ENCODE data around the gene DCAF12. TPM values are rescaled to one million over a fixed set of nuclear protein-coding genes. Genes with fewer than 3 reads are reported as not detected.

DCAF12 gene
- total RNA-seq, 1 experiment from 2014 or later: 27.0 TPM

DNA sequence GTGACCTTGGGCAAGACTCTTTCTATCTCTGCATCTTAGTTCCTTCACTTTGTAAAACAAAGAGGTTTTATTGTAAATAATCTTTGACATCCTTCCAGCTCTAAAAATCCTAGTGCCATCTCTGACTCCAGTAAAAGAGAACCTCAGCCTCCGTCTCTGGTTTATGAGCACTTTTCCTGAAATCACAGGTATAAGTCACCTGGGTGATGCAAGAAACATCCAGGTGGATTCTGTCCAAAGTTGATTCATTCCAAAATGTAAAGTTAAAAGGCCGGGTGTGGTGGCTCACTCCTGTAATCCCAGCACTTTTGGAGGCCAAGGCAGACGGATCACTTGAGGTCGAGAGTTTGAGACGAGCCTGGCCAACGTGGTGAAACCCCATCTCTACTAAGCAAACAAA lies 56.7 kb downstream of the DCAF12 start:
- Mint-ChIP-seq H3K9me3 (peaks cover 4% of the 10 kb centered on the region), H3K4me3 (no peak overlapping the region), H3K4me1 (peaks cover 25% of the 10 kb centered on the region), H3K36me3 (no peaks in the 10 kb centered on the region), H3K27ac (no peak overlapping the region), H3K27me3 (ENCODE audit: low read depth) (no peaks in the 10 kb centered on the region)
- DNase-seq (ENCODE audit: low spot score): no peak
- TF ChIP-seq, protein P1, sequence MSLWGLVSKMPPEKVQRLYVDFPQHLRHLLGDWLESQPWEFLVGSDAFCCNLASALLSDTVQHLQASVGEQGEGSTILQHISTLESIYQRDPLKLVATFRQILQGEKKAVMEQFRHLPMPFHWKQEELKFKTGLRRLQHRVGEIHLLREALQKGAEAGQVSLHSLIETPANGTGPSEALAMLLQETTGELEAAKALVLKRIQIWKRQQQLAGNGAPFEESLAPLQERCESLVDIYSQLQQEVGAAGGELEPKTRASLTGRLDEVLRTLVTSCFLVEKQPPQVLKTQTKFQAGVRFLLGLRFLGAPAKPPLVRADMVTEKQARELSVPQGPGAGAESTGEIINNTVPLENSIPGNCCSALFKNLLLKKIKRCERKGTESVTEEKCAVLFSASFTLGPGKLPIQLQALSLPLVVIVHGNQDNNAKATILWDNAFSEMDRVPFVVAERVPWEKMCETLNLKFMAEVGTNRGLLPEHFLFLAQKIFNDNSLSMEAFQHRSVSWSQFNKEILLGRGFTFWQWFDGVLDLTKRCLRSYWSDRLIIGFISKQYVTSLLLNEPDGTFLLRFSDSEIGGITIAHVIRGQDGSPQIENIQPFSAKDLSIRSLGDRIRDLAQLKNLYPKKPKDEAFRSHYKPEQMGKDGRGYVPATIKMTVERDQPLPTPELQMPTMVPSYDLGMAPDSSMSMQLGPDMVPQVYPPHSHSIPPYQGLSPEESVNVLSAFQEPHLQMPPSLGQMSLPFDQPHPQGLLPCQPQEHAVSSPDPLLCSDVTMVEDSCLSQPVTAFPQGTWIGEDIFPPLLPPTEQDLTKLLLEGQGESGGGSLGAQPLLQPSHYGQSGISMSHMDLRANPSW (CRISPR knock-in tag; conservative IDR thresholded peaks at IDR 0.05; ENCODE audit: low read depth): no peak
- TF ChIP-seq NFYB (CRISPR knock-in tag; conservative IDR thresholded peaks at IDR 0.05; ENCODE audit: low read depth) (no peak), MYBL2 (CRISPR knock-in tag; IDR thresholded peaks at IDR 0.05) (no peak), FOXK1 (CRISPR knock-in tag; IDR thresholded peaks at IDR 0.05) (no peak), CBFB (CRISPR knock-in tag; IDR thresholded peaks at IDR 0.05; ENCODE audit: low read depth) (no peak), OVOL2 (CRISPR knock-in tag; IDR thresholded peaks at IDR 0.05; ENCODE audit: borderline replicate concordance) (no peak), TEAD1 (CRISPR knock-in tag; IDR thresholded peaks at IDR 0.05) (no peak), NFATC4 (CRISPR knock-in tag; IDR thresholded peaks at IDR 0.05) (no peak), ZNF232 (CRISPR knock-in tag; IDR thresholded peaks at IDR 0.05) (no peak), ZNF423 (CRISPR knock-in tag; IDR thresholded peaks at IDR 0.05) (no peak), MXD4 (CRISPR knock-in tag; IDR thresholded peaks at IDR 0.05; ENCODE audit: borderline replicate concordance) (no peak)
- TF ChIP-seq, protein P2, sequence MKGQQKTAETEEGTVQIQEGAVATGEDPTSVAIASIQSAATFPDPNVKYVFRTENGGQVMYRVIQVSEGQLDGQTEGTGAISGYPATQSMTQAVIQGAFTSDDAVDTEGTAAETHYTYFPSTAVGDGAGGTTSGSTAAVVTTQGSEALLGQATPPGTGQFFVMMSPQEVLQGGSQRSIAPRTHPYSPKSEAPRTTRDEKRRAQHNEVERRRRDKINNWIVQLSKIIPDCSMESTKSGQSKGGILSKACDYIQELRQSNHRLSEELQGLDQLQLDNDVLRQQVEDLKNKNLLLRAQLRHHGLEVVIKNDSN (CRISPR knock-in tag; IDR thresholded peaks at IDR 0.05): no peak
- TF ChIP-seq, protein P3, sequence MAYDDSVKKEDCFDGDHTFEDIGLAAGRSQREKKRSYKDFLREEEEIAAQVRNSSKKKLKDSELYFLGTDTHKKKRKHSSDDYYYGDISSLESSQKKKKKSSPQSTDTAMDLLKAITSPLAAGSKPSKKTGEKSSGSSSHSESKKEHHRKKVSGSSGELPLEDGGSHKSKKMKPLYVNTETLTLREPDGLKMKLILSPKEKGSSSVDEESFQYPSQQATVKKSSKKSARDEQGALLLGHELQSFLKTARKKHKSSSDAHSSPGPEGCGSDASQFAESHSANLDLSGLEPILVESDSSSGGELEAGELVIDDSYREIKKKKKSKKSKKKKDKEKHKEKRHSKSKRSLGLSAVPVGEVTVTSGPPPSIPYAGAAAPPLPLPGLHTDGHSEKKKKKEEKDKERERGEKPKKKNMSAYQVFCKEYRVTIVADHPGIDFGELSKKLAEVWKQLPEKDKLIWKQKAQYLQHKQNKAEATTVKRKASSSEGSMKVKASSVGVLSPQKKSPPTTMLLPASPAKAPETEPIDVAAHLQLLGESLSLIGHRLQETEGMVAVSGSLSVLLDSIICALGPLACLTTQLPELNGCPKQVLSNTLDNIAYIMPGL (CRISPR knock-in tag; IDR thresholded peaks at IDR 0.05): no peak
- TF ChIP-seq, protein P4, sequence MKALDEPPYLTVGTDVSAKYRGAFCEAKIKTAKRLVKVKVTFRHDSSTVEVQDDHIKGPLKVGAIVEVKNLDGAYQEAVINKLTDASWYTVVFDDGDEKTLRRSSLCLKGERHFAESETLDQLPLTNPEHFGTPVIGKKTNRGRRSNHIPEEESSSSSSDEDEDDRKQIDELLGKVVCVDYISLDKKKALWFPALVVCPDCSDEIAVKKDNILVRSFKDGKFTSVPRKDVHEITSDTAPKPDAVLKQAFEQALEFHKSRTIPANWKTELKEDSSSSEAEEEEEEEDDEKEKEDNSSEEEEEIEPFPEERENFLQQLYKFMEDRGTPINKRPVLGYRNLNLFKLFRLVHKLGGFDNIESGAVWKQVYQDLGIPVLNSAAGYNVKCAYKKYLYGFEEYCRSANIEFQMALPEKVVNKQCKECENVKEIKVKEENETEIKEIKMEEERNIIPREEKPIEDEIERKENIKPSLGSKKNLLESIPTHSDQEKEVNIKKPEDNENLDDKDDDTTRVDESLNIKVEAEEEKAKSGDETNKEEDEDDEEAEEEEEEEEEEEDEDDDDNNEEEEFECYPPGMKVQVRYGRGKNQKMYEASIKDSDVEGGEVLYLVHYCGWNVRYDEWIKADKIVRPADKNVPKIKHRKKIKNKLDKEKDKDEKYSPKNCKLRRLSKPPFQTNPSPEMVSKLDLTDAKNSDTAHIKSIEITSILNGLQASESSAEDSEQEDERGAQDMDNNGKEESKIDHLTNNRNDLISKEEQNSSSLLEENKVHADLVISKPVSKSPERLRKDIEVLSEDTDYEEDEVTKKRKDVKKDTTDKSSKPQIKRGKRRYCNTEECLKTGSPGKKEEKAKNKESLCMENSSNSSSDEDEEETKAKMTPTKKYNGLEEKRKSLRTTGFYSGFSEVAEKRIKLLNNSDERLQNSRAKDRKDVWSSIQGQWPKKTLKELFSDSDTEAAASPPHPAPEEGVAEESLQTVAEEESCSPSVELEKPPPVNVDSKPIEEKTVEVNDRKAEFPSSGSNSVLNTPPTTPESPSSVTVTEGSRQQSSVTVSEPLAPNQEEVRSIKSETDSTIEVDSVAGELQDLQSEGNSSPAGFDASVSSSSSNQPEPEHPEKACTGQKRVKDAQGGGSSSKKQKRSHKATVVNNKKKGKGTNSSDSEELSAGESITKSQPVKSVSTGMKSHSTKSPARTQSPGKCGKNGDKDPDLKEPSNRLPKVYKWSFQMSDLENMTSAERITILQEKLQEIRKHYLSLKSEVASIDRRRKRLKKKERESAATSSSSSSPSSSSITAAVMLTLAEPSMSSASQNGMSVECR (CRISPR knock-in tag; IDR thresholded peaks at IDR 0.05; ENCODE audit: borderline replicate concordance): no peak
- TF ChIP-seq, protein P5, sequence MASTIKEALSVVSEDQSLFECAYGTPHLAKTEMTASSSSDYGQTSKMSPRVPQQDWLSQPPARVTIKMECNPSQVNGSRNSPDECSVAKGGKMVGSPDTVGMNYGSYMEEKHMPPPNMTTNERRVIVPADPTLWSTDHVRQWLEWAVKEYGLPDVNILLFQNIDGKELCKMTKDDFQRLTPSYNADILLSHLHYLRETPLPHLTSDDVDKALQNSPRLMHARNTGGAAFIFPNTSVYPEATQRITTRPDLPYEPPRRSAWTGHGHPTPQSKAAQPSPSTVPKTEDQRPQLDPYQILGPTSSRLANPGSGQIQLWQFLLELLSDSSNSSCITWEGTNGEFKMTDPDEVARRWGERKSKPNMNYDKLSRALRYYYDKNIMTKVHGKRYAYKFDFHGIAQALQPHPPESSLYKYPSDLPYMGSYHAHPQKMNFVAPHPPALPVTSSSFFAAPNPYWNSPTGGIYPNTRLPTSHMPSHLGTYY (CRISPR knock-in tag; IDR thresholded peaks at IDR 0.05): no peak
- ChIA-PET POLR2A (no interaction called here), CTCF (no interaction called here)
- ATAC-seq: no peak

DNA sequence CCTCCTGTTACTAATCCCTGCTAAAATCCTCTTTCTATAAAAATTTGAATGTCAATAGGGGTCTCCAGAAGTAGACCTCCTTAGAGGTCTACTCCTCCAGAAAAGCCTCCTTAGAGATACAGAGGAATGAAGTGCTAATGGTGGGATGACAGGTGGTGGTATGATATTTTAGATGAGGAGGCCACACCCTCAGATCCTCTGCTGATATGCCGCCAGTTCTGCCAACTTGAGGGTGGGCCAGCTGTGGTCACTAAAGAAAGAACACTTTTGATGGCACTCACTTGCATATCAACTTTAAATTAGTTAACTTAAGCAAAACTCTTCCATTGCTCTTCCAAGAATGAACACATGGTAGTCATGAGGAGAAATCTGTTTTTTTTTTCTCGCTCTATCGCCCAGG lies 61.0 kb downstream of the DCAF12 start:
- Mint-ChIP-seq H3K9me3 (no peaks in the 10 kb centered on the region), H3K4me1 (no peaks in the 10 kb centered on the region), H3K27ac (no peak overlapping the region), H3K36me3 (no peaks in the 10 kb centered on the region), H3K4me3 (no peak overlapping the region), H3K27me3 (ENCODE audit: low read depth) (no peaks in the 10 kb centered on the region)
- POLR2A ChIA-PET: no interaction called here
- ATAC-seq (no peak), DNase-seq (ENCODE audit: low spot score) (no peak)
- TF ChIP-seq, protein P6, sequence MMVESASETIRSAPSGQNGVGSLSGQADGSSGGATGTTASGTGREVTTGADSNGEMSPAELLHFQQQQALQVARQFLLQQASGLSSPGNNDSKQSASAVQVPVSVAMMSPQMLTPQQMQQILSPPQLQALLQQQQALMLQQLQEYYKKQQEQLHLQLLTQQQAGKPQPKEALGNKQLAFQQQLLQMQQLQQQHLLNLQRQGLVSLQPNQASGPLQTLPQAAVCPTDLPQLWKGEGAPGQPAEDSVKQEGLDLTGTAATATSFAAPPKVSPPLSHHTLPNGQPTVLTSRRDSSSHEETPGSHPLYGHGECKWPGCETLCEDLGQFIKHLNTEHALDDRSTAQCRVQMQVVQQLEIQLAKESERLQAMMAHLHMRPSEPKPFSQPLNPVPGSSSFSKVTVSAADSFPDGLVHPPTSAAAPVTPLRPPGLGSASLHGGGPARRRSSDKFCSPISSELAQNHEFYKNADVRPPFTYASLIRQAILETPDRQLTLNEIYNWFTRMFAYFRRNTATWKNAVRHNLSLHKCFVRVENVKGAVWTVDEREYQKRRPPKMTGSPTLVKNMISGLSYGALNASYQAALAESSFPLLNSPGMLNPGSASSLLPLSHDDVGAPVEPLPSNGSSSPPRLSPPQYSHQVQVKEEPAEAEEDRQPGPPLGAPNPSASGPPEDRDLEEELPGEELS (CRISPR knock-in tag; IDR thresholded peaks at IDR 0.05): no peak
- CTCF ChIA-PET: interaction anchor here (0.6 to 3.3 kb wide), 2 partner anchors 8 to 38 kb away, joined by 5 to 15 read pairs; no protein-coding TSS in a partner anchor

Data from WTC11 (cell line).